D341Med (cell line): ENCODE results near the gene ANXA10.
"Not testable (repeated sequence)": the region's sequence is repeated elsewhere in the genome, so short reads cannot be mapped to it uniquely, and the experiment has no call there.

Experiments
- DNase-seq: peaks from one replicate; pipeline ENCODE4 v3.0.0; 2012; ENCODE audit warnings: low spot score

The ANXA10 gene

GRCh38 chr4:168118116-168118655, 25.8 kb downstream of the ANXA10 start:
- no peak for DNase-seq

- no peak for DNase-seq
Observed at GRCh38 chr4:168119100-168119499, 26.8 kb downstream of the ANXA10 start.

- DNase-seq: no peak
Observed at GRCh38 chr4:168119890-168120289, 27.6 kb downstream of the ANXA10 start.

GRCh38 chr4:168120811-168121210, 28.5 kb downstream of the ANXA10 start:
- DNase-seq: no peak

- DNase-seq: no peak
Observed at GRCh38 chr4:168124008-168124641, 31.8 kb downstream of the ANXA10 start.

GRCh38 chr4:168126952-168127351, 34.6 kb downstream of the ANXA10 start:
- no peak for DNase-seq

- no peak for DNase-seq
Observed at GRCh38 chr4:168128601-168129000, 36.3 kb downstream of the ANXA10 start.

- DNase-seq: no peak
Observed at GRCh38 chr4:168129046-168129772, 36.9 kb downstream of the ANXA10 start.

GRCh38 chr4:168129802-168130201, 37.5 kb downstream of the ANXA10 start:
- no peak for DNase-seq

- no peak for DNase-seq
Observed at GRCh38 chr4:168131196-168131595, 38.9 kb downstream of the ANXA10 start.

GRCh38 chr4:168134651-168135050, 42.3 kb downstream of the ANXA10 start:
- DNase-seq: no peak

GRCh38 chr4:168135860-168136259, 43.5 kb downstream of the ANXA10 start:
- not testable (repeated sequence) for DNase-seq

- not testable (repeated sequence) for DNase-seq
Observed at GRCh38 chr4:168137695-168138094, 45.4 kb downstream of the ANXA10 start.

- no peak for DNase-seq
Observed at GRCh38 chr4:168138143-168138542, 45.8 kb downstream of the ANXA10 start.

GRCh38 chr4:168139336-168139735, 47.0 kb downstream of the ANXA10 start:
- DNase-seq: no peak

- no peak for DNase-seq
Observed at GRCh38 chr4:168141733-168142132, 49.4 kb downstream of the ANXA10 start.

GRCh38 chr4:168143601-168144000, 51.3 kb downstream of the ANXA10 start:
- no peak for DNase-seq

- DNase-seq: no peak
Observed at GRCh38 chr4:168150420-168151050, 58.2 kb downstream of the ANXA10 start.

GRCh38 chr4:168151327-168151726, 59.0 kb downstream of the ANXA10 start:
- DNase-seq: no peak

GRCh38 chr4:168152837-168153500, 60.6 kb downstream of the ANXA10 start:
- DNase-seq: no peak

- peak; percentile 42 for DNase-seq
Observed at GRCh38 chr4:168153596-168154440, 61.5 kb downstream of the ANXA10 start.
